Body of pancreas (tissue), 4 donors: ENCODE measurements around the gene ARHGAP4. TPM values are rescaled to one million over a fixed set of nuclear protein-coding genes. Genes with fewer than 3 reads are reported as not detected.

ENCODE experiments used
- ATAC-seq: fragments of 150-250 bp; one replicate; pipeline ENCODE4 v1.9.1; 2016
- DNase-seq, 4 donors: peaks; one replicate each; pipeline ENCODE4 v3.0.0-alpha.2; 2019
- H3K27ac ChIP-seq, 4 donors: fragments of 200-600 bp; sonication (generic); 1 replicate in 3 of 4; 2 replicates in 1 of 4; pipeline versions ENCODE4 v1.5.1 to v1.6.1; 2016 to 2019; ENCODE audit warnings: mild to moderate bottlenecking in 1 of 4, mixed read lengths in 1 of 4, moderate library complexity in 1 of 4
- H3K27me3 ChIP-seq, 2 donors: fragments of 200-600 bp; sonication (generic); one replicate each; pipeline ENCODE4 v1.6.0; 2016; ENCODE audit warnings: mild to moderate bottlenecking in 1 of 2
- H3K36me3 ChIP-seq, 2 donors: fragments of 200-600 bp; sonication (generic); replicated peaks in 1 of 2; 2 replicates each; pipeline ENCODE4 v1.5.1; 2016; ENCODE audit warnings: low read depth in 2 of 2; ENCODE audit not compliant: insufficient read depth in 1 of 2
- H3K4me1 ChIP-seq: fragments of 200-600 bp; sonication (generic); one replicate; pipeline ENCODE4 v1.6.0; 2016
- H3K4me3 ChIP-seq, 2 donors: fragments of 200-600 bp; sonication (generic); 1 replicate in 1 of 2; 2 replicates in 1 of 2; pipeline ENCODE4 v1.5.1; 2016 to 2019
- H3K9me3 ChIP-seq, 3 donors: fragments of 200-600 bp; sonication (generic); 1 replicate in 2 of 3; 2 replicates in 1 of 3; pipeline ENCODE4 v1.5.1; 2016
- CTCF ChIP-seq, 7 experiments: fragments of 450-650 bp in 4 of 7; fragments of 200-600 bp in 3 of 7; sonication (generic) in 3 of 7; IDR thresholded peaks; one replicate each; pipeline ENCODE4 v1.5.1; 2016 to 2019; ENCODE audit warnings: antibody characterized with exemption in 7 of 7
- POLR2A ChIP-seq, 3 donors: fragments of 450-650 bp; IDR thresholded peaks; one replicate each; pipeline ENCODE4 v1.6.1; 2016; ENCODE audit warnings: antibody characterized with exemption in 3 of 3, mild to moderate bottlenecking in 2 of 3
- WGBS, 2 donors: methylation state at CpG; one replicate each; pipeline ENCODE4 v1.1.5; 2017; 5-methylcytosine and 5-hydroxymethylcytosine counted together
- intact Hi-C: fragments of 100-400 bp; cut with DNase I; formaldehyde crosslinking; loops from one replicate; pipeline ENCODE4 v1.15.1; 2023
- total RNA-seq, 2 donors: library from RNA; depleted of rRNA; stranded (reverse); fragments of >200 nt; gene quantifications; one replicate each; pipeline ENCODE4 v1.1.0, GENCODE V29; 2016

The ARHGAP4 gene
- total RNA-seq, 2 donors from 2014 or later, result 8.6 to 16.6 TPM

DNA sequence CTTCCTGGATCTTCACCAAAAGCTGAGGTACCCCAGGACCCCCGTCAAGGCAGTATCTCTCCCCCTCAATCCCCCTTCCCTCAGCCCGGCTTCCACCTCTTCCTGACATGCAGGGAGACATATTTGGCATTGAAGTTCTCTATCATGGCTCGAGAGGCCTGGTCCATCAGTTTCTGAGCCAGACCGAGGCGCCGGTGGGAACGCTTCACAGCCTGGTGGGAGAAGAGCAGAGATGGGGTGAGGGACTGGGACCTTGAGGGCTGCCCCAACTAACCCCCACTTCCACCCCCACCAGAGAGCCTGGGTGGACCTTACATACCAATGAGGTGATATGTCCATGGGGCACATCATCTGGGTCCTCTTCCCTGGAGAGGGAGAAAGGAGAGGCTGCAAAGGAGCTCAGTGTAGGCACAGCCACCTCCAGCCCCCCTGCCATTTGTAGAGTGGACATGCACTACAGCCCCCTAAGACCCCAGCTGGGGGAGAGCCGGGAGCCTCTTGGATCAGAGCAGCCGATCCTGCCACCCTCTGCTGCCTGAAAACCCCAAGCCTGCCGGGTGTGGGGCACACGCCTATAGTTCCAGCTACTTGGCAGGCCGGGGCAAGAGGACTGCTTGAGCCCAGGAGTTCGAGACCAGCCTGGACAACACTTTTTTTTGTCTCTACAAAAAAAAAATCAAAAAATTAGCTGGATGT, 6.3 kb upstream of the ARHGAP4 start:
- no peak for TF ChIP-seq POLR2A (IDR thresholded peaks at IDR 0.05)
- TF ChIP-seq CTCF (IDR thresholded peaks at IDR 0.05), result no peak
- intact Hi-C loops, result no loop called here
- DNase-seq, result no peak
- H3K4me3 ChIP-seq, result no peak overlapping the region
- peaks cover 18% of the 10 kb centered on the region for H3K4me1 ChIP-seq
- WGBS, 2 donors, result 80 to 94% methylated on average over 6 to 13 of the region's 13 CpGs
- no peaks in the 10 kb centered on the region for H3K27me3 ChIP-seq
- H3K36me3 ChIP-seq, result no peaks in the 10 kb centered on the region
- H3K27ac ChIP-seq, result no peak overlapping the region
- no peak for ATAC-seq
- H3K9me3 ChIP-seq, result no peaks in the 10 kb centered on the region

GRCh38 chrX:153931748-153932147, 5.7 kb upstream of the ARHGAP4 start:
- Histone ChIP-seq H3K27me3 (no peaks in the 10 kb centered on the region), H3K36me3 (no peaks in the 10 kb centered on the region), H3K9me3 (no peaks in the 10 kb centered on the region), H3K4me3 (no peak overlapping the region), H3K27ac (no peak overlapping the region), H3K4me1 (peaks cover 25% of the 10 kb centered on the region)
- 84% methylated on average over 13 of the region's 13 CpGs; no CpG with 5 or more reads in 1 of the 2 donors for whole genome bisulfite sequencing, 2 donors
- no peak for TF ChIP-seq POLR2A (IDR thresholded peaks at IDR 0.05)
- no peak for TF ChIP-seq CTCF (IDR thresholded peaks at IDR 0.05)
- DNase-seq (no peak), ATAC-seq (no peak)
- intact Hi-C loops, result no loop called here

GRCh38 chrX:153931151-153931550, 5.1 kb upstream of the ARHGAP4 start:
- TF ChIP-seq POLR2A (IDR thresholded peaks at IDR 0.05) (no peak), CTCF (IDR thresholded peaks at IDR 0.05) (no peak)
- Histone ChIP-seq H3K27ac (no peak overlapping the region), H3K4me3 (no peak overlapping the region), H3K36me3 (no peaks in the 10 kb centered on the region), H3K9me3 (no peaks in the 10 kb centered on the region), H3K27me3 (no peaks in the 10 kb centered on the region), H3K4me1 (peaks cover 30% of the 10 kb centered on the region)
- intact Hi-C loops, result no loop called here
- 76 to 88% methylated on average over 4 to 5 of the region's 8 CpGs for WGBS, 2 donors
- DNase-seq (no peak), ATAC-seq (no peak)

GRCh38 chrX:153930011-153930910, 4.2 kb upstream of the ARHGAP4 start:
- H3K4me1 ChIP-seq, result peaks cover 30% of the 10 kb centered on the region
- no peak for ATAC-seq
- no peaks in the 10 kb centered on the region for H3K27me3 ChIP-seq
- H3K9me3 ChIP-seq, result no peaks in the 10 kb centered on the region
- no peaks in the 10 kb centered on the region for H3K36me3 ChIP-seq
- TF ChIP-seq CTCF (IDR thresholded peaks at IDR 0.05) (no peak), POLR2A (IDR thresholded peaks at IDR 0.05) (no peak)
- intact Hi-C loops, result no loop called here
- H3K4me3 ChIP-seq, result no peak overlapping the region
- DNase-seq, result no peak
- WGBS, 2 donors, result 86 to 88% methylated on average over 6 to 13 of the region's 31 CpGs
- no peak overlapping the region for H3K27ac ChIP-seq
